HG03280 (cell line): ENCODE data around the gene TIPARP.

Experiments used
- ATAC-seq: cut with Tn5 transposase; IDR thresholded peaks from one replicate; pipeline ENCODE4 v1.9.1; 2021; ENCODE audit warnings: mild to moderate bottlenecking, moderate library complexity; ENCODE audit not compliant: unreplicated experiment

TIPARP gene, protein sequence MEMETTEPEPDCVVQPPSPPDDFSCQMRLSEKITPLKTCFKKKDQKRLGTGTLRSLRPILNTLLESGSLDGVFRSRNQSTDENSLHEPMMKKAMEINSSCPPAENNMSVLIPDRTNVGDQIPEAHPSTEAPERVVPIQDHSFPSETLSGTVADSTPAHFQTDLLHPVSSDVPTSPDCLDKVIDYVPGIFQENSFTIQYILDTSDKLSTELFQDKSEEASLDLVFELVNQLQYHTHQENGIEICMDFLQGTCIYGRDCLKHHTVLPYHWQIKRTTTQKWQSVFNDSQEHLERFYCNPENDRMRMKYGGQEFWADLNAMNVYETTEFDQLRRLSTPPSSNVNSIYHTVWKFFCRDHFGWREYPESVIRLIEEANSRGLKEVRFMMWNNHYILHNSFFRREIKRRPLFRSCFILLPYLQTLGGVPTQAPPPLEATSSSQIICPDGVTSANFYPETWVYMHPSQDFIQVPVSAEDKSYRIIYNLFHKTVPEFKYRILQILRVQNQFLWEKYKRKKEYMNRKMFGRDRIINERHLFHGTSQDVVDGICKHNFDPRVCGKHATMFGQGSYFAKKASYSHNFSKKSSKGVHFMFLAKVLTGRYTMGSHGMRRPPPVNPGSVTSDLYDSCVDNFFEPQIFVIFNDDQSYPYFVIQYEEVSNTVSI

GRCh38 chr3:156674046-156674910 is at the start of gene TIPARP:
TIPARP (plus strand) TSS chr3:156674590; CDS start chr3:156677698, 3,108 bp downstream.
- peak; percentile 84 for ATAC-seq

DNA sequence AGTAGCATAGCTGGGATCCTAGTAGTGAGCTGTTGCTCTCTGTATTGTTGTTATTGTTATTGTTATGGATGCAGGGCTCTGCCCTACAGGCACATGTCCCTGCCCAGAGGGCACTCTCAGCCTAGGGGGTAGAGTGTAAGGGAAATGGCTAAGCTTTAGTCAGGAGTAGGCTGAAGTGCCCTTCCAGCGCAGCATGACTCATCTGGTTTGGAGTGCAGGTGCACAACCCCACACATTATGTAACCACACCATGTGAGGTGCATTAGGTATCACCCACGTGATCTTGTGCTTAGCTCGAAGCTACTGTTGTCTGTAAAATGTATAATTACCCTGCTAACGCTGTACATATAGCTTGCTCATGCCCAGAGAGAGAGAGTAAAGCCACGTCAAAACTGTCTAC is 48.3 kb upstream of the TIPARP start:
- no peak for ATAC-seq

DNA sequence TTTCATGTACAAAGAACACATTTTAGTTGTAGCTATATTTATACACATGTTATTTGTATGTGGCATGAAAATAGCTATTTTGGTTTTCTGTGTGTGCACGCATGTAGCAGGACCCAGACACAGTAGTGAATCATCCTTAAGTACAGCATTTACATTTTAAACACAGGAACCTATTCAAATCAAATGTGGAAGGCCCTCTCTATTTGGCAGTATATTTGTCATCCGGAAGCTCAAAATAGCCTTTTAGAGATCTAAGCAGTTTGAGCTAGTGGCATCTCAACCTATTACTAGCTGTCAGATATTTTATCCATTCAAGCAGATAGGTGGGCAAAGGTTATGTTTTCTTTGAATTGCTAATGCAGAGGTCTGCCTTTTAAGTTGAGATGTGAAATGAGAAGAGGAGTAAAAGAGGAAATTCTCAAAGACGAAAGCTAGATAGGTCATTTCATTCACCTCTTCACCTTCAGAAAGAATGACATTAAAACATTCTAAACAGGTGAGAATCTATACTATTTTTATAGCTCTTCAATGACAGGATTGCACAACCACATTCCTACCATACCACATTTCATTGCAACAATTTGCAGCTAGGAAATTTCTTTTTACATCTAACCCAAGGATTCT is 46.3 kb upstream of the TIPARP start:
- no peak for ATAC-seq

DNA sequence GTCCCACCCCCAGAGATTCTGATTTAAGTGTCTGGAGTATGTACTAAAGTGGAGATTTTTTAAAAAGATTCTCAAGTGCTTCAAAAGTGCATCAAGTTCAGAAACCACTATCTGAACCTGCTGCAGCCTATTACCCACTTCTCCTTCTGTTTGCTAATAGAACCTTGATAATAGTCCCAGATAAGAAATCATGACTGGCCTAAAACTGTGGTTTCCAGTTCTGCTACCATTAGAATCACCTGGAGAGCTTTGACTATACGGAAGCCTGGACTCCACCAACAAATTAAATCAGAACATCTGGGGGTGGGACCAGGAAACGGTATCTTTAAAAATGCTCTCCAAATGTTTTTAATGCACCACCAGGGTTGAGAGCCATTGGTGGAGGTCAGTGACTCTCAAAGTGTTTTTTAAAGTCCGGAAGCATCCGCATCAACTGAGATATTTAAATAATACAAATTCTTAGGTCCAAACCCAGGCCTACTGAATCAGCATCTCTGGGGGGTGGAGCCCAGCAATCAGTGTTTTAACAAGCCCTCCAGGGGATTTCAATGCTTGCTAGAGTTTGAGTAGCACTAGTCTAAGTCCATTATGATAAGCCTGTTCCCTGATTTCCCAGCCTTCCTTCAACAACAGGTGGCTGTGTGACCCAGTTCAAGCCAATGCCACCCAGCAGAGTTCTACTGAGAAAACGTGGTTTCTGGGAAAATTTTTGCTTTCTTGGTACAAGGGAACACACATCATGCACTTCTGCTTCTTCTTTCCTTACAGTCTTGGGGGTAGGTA is 45.4 kb upstream of the TIPARP start:
- ATAC-seq = no peak

DNA sequence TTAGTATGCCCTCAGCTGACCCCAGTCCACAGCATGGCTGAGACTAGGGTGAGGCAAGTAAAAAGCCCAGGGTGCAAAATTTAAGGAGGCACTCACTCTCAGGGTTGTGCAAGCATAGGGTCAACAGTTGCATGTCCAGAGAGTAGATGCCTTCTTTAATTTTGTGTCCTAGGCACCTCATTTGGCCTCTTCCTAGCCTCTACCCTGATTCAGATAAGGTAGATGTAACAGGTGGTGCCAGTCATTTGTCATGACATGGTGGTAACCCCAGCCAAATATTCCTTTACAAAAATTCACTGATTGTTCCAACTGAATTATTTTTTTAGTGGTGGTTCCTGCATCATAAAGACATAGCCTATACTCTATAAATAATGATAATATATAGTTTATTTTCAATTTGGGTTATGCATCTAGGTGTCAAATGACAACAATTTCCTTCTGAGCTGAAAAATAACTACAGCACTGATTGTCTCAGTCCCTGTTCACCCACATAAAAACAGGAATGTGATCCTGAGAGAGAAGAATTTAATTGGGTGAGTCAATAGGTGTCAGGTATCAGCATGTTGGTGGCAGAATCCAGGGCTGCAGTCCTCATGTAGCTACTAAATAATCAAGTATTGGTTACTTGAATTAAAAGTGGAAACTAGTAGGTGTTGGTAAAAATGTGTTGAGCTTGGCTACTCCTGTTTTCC is 44.2 kb upstream of the TIPARP start:
- ATAC-seq = no peak

DNA sequence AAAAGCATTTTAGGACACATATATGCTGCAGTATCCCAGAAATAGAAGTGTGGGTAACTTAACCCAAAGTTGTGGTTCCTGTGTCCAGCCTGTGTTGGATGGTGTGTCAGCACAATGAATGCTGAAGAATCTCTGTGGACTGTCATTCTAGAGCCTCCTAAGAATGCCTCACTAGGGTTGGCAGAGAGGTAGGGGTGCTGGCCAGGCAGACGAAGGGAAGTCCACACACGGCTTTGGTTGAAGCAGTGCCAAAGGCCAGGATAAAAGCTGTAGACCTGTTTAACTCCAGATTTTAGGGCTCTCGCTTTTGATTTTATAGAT is 43.7 kb upstream of the TIPARP start:
- ATAC-seq = no peak

DNA sequence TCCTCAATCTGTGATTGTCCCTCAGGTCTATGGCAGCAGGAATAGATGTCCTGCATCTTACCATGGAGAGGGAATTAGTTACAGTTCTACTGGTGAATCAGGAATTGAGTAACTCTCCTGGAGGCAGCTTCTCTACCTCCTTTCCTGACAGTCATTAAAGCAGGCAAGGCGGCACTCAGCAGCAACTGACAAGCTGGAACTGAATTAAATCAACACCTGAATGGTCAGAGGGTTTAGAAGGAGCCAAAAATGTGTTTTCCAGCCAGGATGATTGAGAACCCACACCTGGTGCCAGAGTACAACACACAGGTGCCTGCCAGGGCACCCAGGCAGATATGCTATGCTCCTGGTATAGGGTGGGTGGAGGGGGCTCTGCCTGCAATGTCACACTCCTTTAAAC is 43.1 kb upstream of the TIPARP start:
- ATAC-seq = no peak

GRCh38 chr3:156632601-156633000 is 41.8 kb upstream of the TIPARP start:
- ATAC-seq = no peak

DNA sequence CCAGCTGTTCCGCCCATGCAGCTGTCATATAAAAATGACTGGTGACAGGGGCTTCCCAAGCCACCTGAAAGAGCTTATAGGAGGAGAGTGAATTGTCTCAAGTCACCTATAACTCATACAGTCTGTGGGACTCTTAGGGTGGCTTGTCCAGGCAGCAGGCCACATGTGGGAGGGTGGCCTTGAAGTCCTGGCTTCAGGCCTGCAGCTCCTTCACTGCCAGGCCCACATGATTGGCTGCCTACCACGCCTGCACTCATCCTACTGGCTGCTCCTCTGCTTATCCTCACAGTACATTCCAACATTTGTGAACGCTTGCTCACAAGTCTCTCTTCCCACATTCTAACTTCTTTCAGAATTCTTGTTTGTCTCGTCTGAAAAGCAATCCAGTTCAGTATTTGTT is 41.1 kb upstream of the TIPARP start:
- no peak for ATAC-seq

DNA sequence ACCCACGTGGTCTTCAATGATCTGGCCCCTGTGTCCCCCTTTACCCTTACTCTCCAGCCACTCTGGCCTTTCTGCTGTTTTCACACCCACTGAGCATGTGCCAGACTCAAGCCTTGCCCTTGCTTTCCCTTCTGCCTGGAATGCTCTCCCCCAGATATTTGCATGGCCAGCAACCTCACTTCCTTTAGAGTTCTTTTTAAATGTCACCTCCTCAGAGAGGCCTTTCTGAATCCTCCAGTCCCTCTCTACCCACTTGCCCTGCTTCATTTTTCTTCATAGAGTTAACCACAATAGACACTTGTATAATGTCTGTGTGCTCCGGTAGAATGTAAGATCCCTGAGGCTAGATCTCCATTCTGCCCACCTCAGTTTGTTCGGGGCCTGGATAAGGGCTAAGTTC is 39.4 kb upstream of the TIPARP start:
- ATAC-seq = no peak

DNA sequence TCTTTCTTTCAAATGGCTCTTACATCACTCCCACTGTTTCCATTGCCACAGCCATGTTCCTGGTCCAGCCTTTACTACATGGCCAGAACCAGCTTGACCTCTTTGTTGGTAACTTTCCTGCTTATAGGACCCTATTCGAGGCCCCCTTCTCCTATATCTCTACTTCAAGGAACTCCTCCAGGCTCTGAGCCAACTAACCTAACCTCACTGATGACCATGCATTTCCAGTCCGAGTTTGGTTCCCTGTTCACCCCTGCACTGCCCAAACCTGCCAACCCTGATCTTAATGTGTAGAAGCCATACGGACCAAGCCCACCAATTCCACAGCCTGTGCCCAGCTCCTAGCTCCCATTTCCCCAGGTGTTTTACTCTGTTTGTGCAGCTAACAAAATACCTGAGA is 38.4 kb upstream of the TIPARP start:
- ATAC-seq = no peak

- ATAC-seq = no peak
These were observed 36.8 kb upstream of the TIPARP start for GRCh38 chr3:156637480-156638022.

GRCh38 chr3:156638271-156638670 is 36.1 kb upstream of the TIPARP start:
- no peak for ATAC-seq

- ATAC-seq = no peak
These were observed 34.9 kb upstream of the TIPARP start for GRCh38 chr3:156639414-156640023.

DNA sequence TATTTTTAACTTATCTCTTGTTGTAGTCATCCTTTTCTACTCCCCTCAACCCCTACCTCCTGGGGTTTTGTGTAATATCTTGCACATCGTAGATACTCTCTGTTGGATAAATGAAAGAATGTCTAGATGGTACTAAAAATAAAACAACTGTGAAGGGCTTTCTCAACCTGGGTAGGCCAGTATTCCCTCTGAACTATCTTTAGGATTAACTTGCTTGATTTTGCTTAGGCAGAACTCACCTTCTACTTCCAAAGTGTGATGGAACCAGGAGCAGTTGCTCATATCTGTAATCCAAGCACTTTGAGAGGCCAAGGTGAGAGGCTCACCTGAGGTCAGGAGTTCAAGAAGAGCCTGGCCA is 32.8 kb upstream of the TIPARP start:
- ATAC-seq = no peak

DNA sequence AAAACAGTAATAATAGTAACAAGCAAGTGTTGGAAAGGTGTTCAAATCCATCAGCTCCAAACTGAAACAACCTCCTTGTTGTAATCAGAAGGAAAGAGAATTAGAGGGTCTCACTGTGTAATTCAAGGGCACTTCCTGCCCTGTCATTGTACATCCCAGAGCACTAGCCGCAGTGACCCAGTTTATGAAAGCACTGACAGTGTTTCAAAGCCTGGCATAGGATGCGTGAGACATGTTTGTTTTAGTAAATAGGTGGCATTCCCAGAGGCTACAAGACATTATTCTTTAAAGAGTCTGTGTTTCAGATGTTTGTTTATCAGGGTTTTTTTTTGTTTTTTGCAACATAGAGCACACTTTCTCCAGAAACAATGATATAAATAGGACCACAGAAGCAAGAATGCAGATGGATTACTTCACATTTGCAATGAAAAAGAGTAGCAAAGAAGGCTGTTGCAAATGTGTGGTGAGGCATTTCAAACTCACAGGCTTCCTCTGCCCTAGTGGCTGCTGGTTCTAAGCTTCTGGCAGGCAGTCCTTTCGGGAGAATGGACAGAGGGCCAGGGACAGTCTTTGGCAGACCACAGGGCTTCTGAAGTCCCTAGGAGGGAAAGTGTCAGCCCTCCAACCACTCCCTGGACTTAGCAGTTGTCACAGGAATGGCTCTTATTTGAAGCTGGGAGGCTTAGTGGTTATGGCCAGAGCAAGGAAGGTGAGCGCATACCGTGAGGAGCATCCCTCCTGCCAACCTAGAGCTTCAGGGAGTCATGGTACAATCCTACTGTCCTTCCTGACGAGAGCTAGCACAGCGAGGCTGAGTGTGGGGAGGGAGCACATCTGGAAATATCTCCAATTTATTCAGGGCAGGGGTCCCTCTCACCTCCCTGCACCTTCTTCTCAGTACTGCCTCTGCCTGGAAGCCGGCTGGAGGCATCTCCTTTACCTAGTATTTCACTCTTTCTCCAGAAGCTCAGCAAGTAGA is 31.4 kb upstream of the TIPARP start:
- peak; percentile 25 for ATAC-seq

- peak; percentile 67 for ATAC-seq
These were observed 30.5 kb upstream of the TIPARP start for GRCh38 chr3:156643729-156644389.

- ATAC-seq = no peak
These were observed 29.4 kb upstream of the TIPARP start for GRCh38 chr3:156644958-156645357.
